HG03064 (cell line): ENCODE results near the gene CELF4.

Source experiments
- ATAC-seq: cut with Tn5 transposase; IDR thresholded peaks from one replicate; pipeline ENCODE4 v1.9.1; 2021; ENCODE audit warnings: low read depth; ENCODE audit not compliant: unreplicated experiment

The CELF4 gene

GRCh38 chr18:37249171-37249886 lies 316.3 kb downstream of the CELF4 start:
- ATAC-seq, result no peak

- no peak for ATAC-seq
Observed at GRCh38 chr18:37248281-37248680, 317.3 kb downstream of the CELF4 start.

- ATAC-seq, result no peak
Observed at GRCh38 chr18:37247497-37248161, 318.0 kb downstream of the CELF4 start.

- ATAC-seq, result no peak
Observed at GRCh38 chr18:37246779-37247340, 318.7 kb downstream of the CELF4 start.

GRCh38 chr18:37244618-37245017 lies 321.0 kb downstream of the CELF4 start:
- no peak for ATAC-seq

- ATAC-seq, result no peak
Observed at GRCh38 chr18:37243741-37244140, 321.9 kb downstream of the CELF4 start.

- ATAC-seq, result no peak
Observed at GRCh38 chr18:37242826-37243560, 322.6 kb downstream of the CELF4 start.

- ATAC-seq, result no peak
Observed at GRCh38 chr18:37242091-37242490, 323.5 kb downstream of the CELF4 start.

- no peak for ATAC-seq
Observed at GRCh38 chr18:37238282-37239108, 327.1 kb downstream of the CELF4 start.

- no peak for ATAC-seq
Observed at GRCh38 chr18:37235583-37235982, 330.0 kb downstream of the CELF4 start.

GRCh38 chr18:37231251-37231650 lies 334.3 kb downstream of the CELF4 start:
- no peak for ATAC-seq

- ATAC-seq, result no peak
Observed at GRCh38 chr18:37230768-37231167, 334.8 kb downstream of the CELF4 start.

- ATAC-seq, result no peak
Observed at GRCh38 chr18:37225279-37225678, 340.3 kb downstream of the CELF4 start.

GRCh38 chr18:37222999-37223378 lies 342.6 kb downstream of the CELF4 start:
- no peak for ATAC-seq

- ATAC-seq, result no peak
Observed at GRCh38 chr18:37222354-37222998, 343.1 kb downstream of the CELF4 start.

GRCh38 chr18:37219257-37219656 lies 346.3 kb downstream of the CELF4 start:
- ATAC-seq, result no peak

- ATAC-seq, result no peak
Observed at GRCh38 chr18:37218022-37218590, 347.5 kb downstream of the CELF4 start.

GRCh38 chr18:37210781-37211180 lies 354.8 kb downstream of the CELF4 start:
- no peak for ATAC-seq

GRCh38 chr18:37207343-37207742 lies 358.3 kb downstream of the CELF4 start:
- ATAC-seq, result no peak

GRCh38 chr18:37199741-37200140 lies 365.9 kb downstream of the CELF4 start:
- no peak for ATAC-seq
